ENCODE data around the gene HEPACAM2.

The HEPACAM2 gene

DNA sequence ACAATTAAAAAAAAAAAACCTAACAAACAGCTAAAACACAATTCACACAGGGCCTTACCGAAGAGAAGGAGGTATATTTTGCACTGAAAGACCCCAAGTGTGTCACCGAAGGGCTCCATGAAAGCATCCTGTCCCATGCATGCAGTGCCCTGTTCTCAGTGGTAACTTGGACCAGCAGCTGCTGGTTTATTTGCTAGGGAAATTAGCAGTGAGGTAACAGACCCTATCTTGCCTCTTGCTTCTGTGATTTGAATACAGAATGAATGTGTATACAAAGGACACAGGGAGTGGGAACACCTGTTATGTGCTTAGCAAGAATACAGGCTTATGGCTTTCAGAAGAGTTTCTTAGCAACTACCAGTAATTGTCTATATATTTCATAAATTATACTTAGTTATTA, at the start of gene HEPACAM2:
TSS of gene HEPACAM2 (minus strand) at position 160 of the 400 bp plus-strand sequence.
- DNase-seq: no peak

DNA sequence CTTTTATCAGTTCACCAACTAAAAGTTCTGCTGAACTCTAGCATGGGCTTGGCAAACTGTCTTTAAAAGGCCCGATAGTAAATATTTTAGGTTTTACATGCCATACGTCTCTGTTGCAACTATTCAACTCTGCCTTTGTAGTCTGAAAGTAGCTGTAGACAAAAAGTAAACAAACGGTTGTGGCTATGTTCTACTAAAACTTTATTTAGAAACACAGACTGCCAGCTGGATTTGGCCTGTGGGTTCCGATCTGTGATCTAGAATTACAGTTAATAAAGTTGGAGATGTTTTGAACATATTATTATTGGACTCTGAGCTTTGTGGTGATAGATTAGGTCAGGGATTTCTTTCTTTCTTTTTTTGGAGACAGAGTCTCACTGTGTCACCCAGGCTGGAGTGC, 39.0 kb upstream of the HEPACAM2 start:
- no peak for DNase-seq

DNA sequence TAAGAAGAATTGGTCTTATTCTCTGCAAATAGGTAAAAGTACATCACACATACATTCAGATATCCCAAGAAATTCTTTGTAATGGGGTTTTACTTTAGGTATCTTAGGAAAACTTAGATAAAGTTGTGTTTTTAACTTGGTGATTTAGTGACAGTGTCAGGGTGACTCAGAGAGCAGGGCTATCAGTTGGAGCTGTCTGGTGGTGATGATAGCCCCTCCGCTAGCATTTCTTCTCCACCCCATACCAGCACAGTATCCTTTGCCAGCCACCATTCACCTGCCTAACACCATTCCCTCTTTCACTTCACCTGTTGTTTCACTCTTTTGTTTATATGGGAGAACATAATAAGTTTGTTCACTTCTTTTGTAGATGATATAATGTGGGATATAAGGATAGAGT, 36.3 kb upstream of the HEPACAM2 start:
- DNase-seq: no peak

DNA sequence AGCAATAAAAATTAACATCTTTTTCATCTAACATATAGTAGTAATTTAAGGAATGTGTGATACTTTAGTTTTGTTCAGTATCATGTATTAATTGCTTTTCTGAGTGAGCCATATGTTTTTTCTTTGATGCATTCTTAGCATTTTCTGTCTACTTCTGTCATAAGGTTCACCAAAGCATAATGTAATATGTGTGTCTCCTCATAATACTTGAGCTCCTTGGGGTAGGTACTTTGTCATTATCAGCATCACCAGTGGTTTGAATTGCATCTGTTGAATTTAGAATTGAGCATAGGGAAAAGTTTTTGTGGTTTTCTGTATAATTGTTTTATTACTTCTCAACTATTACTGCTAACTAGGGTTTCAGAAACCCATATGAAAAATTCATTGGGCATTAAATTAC, 32.4 kb upstream of the HEPACAM2 start:
- no peak for DNase-seq

DNA sequence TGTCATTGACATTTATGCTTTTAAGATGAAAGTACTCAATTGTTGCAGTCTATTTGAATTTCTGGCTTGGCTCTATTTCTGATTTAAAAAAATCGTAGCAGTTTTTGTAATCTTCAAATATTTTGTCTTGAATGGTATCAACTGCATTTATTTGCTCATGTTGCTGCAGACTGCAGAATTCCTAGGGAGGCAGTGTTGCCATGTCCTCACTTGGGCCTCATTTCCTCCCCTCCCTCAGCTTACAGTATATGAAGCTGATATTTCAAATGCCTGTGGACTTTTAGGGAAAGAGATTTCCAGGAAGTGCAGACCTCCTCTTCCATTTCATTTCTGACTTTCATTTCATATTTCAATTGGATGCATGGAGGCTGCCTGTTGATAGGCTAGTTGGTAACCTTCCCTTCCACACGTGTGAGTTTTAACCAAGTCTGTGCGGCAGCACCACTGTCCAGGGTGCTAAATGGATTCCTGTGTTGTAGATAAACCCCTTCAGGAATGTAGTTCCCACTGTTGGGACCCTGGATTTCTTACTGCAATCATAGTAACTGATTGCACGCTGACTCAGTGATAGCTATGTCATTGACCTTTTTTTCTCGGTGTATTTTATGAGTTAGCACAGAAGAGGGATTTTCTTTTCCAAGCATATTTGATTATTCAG, 23.4 kb upstream of the HEPACAM2 start:
- DNase-seq: no peak

DNA sequence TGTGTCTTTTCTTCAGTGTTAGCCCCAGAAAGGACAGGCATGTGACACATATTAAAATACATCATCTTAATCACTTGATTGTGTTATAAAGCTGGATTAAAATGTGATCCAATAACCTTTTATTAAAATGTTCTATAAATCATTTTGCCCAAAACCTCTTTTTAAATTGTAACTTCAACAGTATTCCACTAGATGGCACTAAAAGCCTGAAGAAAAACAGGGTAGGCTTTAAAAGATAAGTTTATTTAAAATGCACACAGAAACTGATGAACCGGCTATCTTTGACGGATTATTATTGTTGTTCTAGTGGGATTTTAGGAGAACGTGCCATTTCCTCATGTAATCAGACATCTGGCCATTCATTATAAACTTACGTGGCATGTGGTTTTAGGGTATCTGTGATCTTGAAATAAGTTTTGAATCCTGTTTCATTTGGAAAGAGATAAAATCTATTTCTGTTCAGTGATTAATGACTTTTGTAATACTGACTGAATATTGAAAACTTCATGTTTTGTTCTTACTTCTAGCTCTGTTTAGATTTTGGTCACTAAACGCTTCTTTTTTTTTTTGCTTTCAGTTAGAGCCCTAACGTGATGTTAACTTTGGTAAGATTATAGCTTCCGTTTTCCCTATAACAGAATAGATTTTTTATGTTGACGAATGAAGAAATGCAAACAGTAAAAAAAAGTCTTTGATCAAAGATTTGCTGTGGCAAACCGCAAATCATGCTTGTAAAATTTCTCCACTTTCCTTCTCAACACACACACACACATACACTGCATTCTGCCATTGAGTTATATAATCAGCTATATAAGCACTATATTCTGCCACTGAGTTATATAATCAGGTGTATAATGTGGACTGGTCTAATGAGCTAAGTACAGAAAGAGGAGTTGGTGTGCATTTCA, 19.5 kb upstream of the HEPACAM2 start:
- no peak for DNase-seq

DNA sequence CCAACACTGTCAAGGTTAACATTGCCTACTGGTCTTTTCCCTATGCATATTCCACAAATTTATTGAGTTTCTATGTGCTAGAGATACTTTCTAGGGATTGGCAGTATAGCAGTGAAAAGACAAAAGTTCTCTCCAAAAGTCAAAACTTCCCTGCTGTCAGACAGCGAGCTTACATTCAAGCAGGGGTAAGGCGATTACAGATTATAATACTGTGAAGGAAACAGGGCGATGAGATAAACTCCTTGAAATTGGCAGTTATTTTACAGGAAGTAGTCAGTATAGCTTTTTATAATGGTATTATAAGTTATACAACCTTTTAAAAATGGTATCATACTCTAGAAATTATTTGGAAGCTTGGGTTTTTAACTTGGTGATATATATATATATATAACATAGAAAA, 15.8 kb upstream of the HEPACAM2 start:
- DNase-seq: no peak

DNA sequence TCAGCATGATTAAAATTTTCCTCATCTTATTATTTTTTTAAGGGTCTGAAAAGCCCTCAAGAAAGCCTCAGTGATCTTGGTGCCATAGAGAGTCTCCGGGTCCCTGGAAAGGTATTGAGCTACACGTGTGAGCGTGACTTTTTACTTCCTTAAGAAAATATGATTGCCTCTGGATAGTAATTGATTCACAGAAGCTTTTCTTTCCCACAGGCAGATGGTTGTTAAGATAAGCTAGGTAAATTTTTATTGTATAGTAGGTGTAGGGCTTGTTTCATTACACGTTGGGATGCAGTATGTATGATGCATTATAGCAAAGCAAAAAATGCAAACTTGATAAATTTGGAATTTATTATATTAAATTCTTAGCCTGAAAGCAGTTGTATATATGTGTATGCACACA, 13.6 kb upstream of the HEPACAM2 start:
- DNase-seq: no peak

DNA sequence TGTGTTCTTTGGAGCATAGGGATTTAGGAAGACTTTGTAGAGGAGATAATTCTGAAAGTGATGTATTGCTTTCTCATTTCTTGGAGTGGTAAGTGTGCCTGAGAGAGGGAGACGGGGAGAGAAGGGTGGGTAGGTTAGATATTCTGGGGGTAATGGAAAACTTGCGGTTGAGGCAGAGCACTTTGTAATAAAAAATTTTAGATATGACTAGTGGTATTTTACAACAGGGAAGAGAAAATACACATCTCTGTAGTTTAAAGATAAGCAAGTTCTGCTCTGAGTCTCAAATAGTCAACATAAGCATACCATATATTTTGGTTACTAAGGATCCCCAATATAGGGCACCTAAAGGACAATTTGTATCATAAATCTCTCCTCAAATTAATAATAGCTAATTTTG, 12.5 kb upstream of the HEPACAM2 start:
- DNase-seq: no peak

DNA sequence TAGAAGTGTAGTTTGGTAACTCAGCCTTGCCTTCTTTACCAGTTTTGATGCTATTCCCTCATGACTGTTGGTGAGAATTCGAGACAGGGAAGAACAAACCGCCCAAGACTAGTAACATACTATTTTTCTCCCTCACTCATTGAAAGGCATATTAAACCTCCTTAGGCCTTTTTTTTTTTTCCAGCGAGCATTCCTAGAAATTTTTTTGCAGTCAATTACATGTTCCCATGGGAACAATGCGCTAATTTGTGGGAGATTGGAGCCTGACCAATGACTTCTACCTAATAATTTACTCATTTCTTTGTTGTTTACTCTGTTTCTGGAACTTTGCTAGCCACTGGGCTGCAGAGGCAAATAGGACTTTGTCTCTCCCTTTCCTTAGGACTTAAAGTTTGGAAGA, 11.9 kb upstream of the HEPACAM2 start:
- no peak for DNase-seq

DNA sequence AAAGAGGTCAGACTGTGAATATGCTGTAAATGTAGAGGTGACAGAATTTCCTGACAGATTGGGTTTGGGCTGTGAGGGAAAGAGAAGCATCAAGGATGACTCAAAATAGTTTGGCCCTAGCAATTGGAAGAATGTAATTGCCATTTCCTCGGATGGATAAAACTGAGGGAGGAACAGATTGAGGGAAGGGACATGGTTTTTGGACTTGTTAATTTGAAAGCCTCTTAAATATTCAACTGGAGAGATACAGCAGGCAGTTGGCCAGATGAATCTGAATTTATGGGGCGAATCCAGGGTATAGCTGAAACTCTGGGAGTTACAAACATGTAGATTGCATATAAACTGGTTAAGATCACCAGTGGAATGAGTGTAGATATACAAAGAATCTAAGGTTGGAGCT, 9.3 kb upstream of the HEPACAM2 start:
- no peak for DNase-seq

DNA sequence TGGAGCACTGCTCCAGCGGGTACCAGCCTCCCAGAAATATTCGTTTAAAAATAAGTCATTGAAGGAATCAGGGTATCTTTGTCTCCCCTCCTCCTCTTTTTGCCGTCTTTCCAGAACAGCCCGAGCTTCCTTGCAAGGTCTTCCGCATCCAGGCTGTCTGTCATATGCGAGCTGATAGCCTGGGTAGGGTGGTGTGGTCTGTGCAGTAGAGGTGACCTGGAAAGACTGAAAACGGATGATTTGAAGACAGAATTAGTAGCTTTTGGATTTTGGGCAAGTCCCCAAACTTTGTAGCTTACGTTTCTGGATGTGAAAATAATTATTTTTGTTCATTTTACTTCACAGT, 6.4 kb upstream of the HEPACAM2 start:
- DNase-seq: no peak

DNA sequence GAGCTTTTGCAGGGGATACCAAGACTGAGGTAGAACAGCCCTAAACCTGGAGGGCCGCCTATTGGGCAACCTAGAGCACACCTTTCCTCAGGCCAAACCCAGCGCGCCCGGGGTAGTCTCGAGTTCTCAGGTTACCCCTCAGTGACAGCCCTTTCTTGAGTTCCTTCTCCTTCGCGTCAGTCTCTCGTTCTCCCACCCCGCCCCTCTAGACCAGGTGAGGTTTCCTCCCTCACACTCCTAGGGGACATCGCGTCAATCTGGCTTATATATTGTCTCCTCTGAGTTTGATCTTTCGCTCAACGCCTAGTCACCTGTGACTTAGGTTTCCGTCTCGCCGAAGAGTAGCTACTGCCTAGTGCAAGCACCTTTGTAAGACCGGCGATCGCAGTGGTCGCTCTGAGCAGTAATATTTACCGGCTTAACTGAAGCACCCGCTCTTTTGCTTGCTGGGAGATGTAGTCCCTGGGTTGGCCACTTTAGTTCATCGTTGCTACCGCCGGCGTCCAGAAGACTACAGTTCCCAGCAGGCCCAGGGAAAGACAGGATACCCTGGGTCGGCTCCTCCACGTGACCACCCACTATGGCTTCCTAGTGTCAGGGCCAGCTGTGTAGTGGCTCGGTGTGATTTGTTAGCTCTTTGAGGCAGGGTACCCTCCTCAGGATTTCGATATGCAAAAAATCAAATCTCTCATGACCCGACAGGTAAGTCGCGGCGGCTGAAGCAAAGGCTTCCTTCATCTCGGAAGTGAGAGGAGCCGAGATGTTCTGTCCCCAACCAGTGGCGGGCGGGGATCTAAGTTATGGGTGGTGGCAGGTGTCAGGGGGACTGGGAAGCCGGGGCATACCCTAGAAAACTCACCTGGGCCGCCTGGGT, 5.8 kb upstream of the HEPACAM2 start, which contains the start of gene VPS50:
TSS of gene VPS50 (plus strand) at position 568 of the 874 bp plus-strand sequence. CDS start at position 670, 102 bp downstream.
- peak; percentile 92 for DNase-seq

DNA sequence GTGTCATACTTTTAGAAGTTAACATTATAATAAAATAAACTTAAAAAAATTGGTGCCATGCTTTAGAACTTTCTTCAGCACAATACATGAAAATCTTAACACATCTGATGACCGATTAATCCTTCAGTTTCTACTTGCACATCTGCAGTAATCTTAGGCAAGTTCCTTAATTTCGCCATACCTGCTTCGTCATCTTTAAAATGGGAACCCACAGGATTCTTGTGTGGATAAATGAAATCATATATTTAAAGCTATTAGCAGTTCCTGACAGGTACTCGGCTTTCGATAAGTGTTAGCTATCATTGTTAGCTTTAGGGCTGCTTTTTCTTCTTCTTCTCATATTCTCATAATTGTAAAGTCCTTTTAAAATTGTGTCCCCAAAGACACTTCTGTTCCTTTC, 5.0 kb upstream of the HEPACAM2 start:
- DNase-seq: no peak

DNA sequence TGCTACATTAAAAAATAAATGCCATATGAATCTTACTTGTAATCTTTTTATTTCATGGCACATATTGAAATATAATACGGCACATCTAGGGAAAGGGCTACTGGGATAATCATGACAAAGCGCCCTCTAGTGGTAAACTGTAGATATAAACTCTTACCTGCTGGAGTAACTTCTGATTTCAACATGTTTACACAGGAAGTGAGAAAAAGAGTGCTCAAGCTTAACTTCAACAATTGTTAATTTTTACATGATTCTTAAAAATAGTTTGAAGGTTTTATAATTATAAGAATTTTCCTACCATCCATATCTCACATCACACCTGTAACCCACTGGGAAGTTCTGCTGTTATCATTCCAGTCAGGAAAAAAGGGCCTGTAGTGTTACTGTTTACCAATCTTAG, 2.0 kb upstream of the HEPACAM2 start:
- no peak for DNase-seq

DNA sequence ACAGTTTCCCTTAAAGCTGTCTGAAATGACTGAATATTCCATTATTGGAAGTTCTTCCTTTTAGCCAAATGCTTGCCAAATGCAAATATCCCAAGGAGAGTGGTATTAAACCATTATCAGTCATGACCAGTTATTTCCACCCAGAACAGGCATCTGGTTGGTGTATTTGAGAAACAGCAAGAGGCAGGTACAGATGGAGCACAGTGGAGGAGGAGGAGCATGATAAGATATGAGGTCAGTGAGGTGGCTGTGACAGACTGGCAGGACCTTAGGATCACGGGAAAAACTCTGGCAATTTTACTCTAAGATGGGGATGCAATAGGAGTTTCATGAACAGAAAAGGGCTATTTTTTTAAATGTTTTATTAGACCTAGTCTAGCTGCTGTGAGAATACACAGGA, 6.4 kb downstream of the HEPACAM2 start:
- no peak for DNase-seq

DNA sequence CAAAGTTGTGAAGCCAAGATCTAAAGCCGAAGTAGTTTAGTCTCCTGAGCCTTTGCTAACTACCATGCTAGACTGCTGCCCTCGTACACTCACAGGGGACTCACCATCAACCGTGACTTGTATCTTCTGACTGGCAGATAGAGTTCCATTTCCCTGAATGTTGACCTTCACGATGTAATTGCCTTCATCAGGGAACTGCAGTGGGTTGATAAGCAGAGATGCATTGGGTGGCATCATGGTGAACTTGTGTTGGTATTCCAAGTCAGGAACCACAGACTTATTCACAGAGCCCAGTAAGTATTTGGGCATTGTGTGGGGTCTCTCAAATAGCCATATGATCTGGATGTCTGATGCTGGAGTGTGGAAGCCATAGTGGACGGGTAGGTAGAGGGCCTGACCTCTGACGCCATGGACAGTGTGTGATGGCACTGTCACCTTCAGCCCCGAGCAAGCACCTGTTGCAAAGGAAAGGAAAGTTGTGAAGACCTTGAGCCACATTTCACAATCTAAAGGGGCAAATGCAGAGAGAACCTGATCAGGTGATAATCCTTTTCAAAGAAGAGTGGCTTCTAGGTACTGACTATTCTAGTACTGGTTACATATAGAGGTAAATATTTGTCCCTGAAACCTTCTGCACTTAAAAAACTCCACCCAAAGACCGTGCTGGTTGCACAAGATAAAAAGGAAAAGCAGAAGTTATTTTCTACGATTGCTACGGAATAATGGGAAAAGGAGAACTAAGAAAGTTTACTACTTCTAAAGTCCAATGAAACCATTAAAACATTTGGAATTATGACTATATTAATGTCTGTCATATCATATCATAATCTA, 7.1 kb downstream of the HEPACAM2 start:
- no peak for DNase-seq

DNA sequence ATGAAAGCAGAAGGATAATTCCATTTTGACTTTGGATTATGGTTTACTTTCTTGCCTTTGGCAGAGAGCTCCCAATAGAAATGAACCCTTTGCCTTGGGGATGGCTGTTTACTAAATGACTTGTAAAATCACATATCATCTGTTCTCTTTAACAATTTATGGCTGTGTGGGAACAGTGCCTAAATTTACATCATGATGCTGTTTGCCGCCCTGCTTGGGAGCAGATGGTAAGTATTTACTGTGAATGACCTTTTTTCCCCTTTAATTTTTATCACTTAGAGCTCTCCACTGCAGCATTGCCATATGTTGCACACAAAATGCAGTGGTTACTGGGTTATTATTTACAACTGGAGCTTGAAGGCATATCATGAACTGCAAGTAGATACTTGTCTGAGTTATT, 13.4 kb downstream of the HEPACAM2 start:
- no peak for DNase-seq

DNA sequence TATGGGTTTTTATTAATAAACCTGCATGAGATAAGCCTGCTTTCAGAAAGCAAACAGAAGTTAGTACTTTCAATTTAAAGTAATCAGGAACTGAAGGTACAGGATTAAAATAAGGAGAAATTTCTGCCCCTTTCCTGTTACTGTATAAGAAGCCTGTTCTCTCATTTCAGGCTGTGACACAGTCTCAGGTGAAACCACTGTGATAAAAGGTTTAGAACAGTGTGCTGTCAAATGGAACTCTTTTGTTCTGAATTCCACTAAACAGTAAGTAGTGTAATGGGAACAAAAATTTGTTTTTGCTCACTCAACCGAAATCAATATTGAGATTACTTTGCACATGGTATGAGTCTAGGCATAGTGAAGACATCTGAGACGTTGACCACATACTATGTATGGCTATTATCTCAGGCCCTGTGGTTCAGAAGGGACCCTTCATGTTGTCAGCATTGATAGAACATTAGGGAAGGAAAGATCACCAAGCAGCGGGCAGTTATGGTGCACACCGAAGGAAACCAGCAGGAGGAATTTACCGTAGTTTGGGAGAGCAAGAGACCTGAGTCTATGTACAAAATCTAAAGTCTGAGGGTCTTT, 14.9 kb downstream of the HEPACAM2 start:
- DNase-seq: no peak

DNA sequence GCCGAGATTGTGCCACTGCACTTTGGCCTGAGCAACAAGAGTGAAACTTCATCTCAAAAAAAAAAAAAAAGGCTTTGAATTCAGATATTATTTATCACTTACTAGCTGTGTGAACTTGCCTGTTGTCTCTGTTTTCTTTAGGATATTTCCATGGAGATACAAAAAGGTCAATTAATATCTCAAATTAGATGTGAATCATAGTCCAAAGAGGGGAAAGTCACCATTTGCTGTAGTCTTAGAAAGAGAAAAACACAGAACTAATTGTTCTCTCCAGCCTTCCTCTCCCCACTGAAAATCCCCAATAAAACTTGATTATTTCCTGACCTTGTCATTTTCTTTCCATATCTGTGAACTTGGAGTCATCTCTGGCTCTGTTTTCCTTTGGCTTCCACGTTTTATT, 21.2 kb downstream of the HEPACAM2 start:
- no peak for DNase-seq

DNA sequence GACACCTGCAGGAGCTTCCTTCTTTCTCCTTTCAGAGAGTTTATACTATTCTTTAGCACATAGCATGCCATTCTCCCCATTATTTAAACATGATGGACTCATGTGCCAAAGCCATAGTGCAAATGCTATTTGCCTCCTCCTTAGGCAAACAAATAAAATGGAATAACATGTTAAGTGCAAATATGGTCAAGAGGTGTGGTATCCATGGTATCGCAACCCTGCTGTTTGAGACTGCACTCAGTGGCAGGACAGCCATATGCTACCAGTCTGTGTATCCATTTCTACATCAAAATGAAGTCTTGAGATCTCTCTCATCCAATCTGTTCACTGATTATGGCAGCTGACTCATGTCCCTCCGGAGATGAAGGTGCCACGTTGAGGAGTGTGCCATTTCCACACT, 22.8 kb downstream of the HEPACAM2 start:
- no peak for DNase-seq

DNA sequence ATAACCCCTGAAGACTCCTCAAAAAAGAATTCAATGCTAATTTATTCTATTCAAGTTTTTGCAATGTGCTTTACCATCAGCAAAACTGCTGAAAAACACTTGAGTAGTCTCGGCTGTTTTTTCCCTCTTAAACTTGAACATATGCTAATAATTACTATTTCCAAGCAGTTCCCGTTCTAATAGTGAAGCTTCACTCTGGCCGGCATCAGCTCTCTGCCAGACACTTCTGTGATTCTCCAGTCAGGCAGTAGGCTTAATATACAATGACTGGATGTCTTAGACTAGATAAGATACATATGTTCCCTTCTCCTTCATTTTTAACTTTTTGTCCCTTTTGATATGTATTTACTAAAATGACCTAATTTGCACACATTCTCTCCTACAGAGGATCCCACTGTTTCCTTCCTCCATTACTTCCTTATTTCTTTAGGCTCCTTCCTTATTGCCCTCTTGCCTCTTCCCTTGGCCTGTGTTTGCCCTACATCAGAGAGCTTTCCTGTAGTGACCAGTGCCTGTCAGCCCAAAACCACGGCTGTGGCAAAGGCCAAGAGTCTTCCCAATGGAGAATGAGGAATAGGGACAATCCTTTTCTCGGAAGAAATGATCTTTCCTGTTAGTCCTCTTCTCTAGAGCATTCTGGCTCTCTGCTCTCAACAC, 23.5 kb downstream of the HEPACAM2 start:
- DNase-seq: no peak

Measured in activated CD8-positive, alpha-beta memory T cell treated with anti-CD3 and anti-CD28 coated beads for 24 hours (primary cell).